RWPE2 (cell line): ENCODE results near the gene KLRC3.
"Not testable (repeated sequence)": the region's sequence is repeated elsewhere in the genome, so short reads cannot be mapped to it uniquely, and the experiment has no call there.

Source experiments
- ATAC-seq: fragments of 200-7000 bp; cut with Tn5 transposase; 3 replicates; pipeline ENCODE4 v1.9.1; 2021; ENCODE audit warnings: low read depth
- DNase-seq: peaks from one replicate; pipeline ENCODE4 v3.0.0-alpha.2; 2020; ENCODE audit warnings: low spot score
- H3K27ac ChIP-seq: fragments of 450-650 bp; 2 replicates; pipeline ENCODE4 v1.5.1; 2017; ENCODE audit warnings: mild to moderate bottlenecking; ENCODE audit not compliant: poor library complexity, severe bottlenecking
- H3K27me3 ChIP-seq: fragments of 250-450 bp; sonication (Bioruptor Pico); 2 replicates; pipeline ENCODE4 v1.5.1; 2021; ENCODE audit warnings: mild to moderate bottlenecking, moderate library complexity; ENCODE audit not compliant: insufficient read depth, poor library complexity, severe bottlenecking
- H3K36me3 ChIP-seq: fragments of 250-450 bp; sonication (Bioruptor Pico); 2 replicates; pipeline ENCODE4 v1.5.1; 2020; ENCODE audit warnings: low read depth, mild to moderate bottlenecking, moderate library complexity
- H3K4me1 ChIP-seq: fragments of 250-450 bp; sonication (Bioruptor Pico); 2 replicates; pipeline ENCODE4 v1.5.1; 2021; ENCODE audit warnings: mild to moderate bottlenecking, moderate library complexity; ENCODE audit not compliant: insufficient read depth, poor library complexity, severe bottlenecking
- H3K4me3 ChIP-seq: fragments of 250-450 bp; sonication (Bioruptor Pico); 2 replicates; pipeline ENCODE4 v1.5.1; 2021; ENCODE audit warnings: mild to moderate bottlenecking, moderate library complexity; ENCODE audit not compliant: severe bottlenecking
- H3K9me3 ChIP-seq: fragments of 250-450 bp; sonication (Bioruptor Pico); 2 replicates; pipeline ENCODE4 v1.5.1; 2021; ENCODE audit warnings: mild to moderate bottlenecking, moderate library complexity; ENCODE audit not compliant: severe bottlenecking
- TF ChIP-seq, protein P1 (sequence below): fragments of 450-650 bp; IDR thresholded peaks from one replicate; pipeline ENCODE4 v1.5.1; 2017; ENCODE audit warnings: mild to moderate bottlenecking, moderate library complexity; ENCODE audit not compliant: poor library complexity, severe bottlenecking

The KLRC3 gene

DNA sequence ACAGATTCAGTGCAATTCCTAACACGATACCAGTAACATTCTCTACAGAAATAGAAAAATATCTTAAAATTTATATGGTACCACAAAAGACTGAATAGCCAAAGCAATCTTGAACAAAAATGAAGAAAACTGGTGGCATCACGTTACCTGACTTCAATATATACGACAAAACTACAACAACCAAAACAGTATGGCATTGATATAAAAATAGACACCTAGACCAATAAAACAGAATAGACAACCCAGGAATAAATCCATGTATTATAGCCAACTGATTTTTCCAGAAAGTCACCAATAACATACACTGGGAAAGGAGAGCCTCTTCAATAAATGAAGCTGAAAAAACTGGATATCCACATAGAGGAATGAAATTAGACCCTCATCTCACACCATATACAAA, 36.2 kb downstream of the KLRC3 start:
- no peak overlapping the region for H3K27ac ChIP-seq
- no peaks in the 10 kb centered on the region for H3K36me3 ChIP-seq
- H3K27me3 ChIP-seq, result no peaks in the 10 kb centered on the region
- no peak for ATAC-seq
- no peaks in the 10 kb centered on the region for H3K9me3 ChIP-seq
- TF ChIP-seq, protein P1, sequence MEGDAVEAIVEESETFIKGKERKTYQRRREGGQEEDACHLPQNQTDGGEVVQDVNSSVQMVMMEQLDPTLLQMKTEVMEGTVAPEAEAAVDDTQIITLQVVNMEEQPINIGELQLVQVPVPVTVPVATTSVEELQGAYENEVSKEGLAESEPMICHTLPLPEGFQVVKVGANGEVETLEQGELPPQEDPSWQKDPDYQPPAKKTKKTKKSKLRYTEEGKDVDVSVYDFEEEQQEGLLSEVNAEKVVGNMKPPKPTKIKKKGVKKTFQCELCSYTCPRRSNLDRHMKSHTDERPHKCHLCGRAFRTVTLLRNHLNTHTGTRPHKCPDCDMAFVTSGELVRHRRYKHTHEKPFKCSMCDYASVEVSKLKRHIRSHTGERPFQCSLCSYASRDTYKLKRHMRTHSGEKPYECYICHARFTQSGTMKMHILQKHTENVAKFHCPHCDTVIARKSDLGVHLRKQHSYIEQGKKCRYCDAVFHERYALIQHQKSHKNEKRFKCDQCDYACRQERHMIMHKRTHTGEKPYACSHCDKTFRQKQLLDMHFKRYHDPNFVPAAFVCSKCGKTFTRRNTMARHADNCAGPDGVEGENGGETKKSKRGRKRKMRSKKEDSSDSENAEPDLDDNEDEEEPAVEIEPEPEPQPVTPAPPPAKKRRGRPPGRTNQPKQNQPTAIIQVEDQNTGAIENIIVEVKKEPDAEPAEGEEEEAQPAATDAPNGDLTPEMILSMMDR, result no peak
- no peak overlapping the region for H3K4me3 ChIP-seq
- DNase-seq, result no peak
- peaks cover 3% of the 10 kb centered on the region for H3K4me1 ChIP-seq

DNA sequence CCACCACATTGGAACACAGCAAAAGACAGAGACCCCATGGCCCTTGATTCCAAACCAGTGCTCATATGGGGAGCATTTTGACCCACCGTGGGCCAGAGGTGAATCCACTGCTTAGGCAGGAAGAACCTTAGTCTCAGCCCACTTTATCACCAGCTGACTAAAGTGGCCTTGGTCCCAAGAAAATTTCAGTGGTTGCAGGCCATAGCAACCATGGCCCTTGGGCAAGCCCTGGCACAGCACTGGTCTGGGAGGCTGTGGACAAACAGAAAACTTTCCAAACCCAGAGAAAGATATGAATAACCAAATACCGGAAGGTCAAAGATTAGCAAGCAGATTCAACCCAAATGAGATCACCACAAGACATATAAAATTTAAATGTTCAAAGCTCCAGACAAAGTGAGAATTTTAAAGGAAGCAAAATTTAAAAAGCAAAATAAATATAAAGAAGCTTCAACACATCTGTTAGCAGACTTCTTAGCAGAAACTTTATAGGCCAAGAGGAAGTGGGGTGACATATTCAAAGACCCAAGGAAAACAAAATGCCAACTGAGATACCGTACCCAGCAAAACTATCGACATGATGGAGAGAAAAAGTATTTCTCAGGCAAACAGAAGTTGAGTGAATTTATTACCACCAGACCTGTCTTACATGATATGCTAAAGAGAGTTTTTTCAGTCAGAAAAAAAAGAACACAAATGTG, 38.3 kb downstream of the KLRC3 start:
- DNase-seq (no peak), ATAC-seq (no peak)
- H3K27ac ChIP-seq, result no peak overlapping the region
- no peak overlapping the region for H3K4me3 ChIP-seq
- no peaks in the 10 kb centered on the region for H3K27me3 ChIP-seq
- H3K9me3 ChIP-seq, result no peaks in the 10 kb centered on the region
- TF ChIP-seq, protein P1, result no peak
- H3K36me3 ChIP-seq, result no peaks in the 10 kb centered on the region
- H3K4me1 ChIP-seq, result peaks cover 3% of the 10 kb centered on the region

DNA sequence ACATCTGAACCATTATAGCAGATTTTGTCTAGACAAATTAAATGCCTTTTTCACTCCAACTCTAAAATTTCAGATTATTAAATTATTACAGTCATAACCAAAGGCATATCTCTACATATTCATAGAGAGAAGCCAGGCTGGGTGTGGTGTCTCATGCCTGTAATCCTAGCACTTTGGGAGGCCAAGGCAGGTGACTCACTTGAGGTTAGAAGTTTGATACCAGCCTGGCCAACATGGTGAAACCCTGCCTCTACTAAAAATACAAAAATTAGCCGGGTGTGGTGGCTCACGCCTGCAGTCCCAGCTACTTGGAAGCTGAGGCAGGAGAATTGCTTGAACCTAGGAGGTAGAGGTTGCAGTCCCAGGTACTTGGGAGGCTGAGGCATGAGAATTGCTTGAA, 41.7 kb downstream of the KLRC3 start:
- not testable (repeated sequence) for H3K4me1 ChIP-seq, H3K27ac ChIP-seq, ATAC-seq, H3K36me3 ChIP-seq, H3K4me3 ChIP-seq, H3K9me3 ChIP-seq, H3K27me3 ChIP-seq, DNase-seq

DNA sequence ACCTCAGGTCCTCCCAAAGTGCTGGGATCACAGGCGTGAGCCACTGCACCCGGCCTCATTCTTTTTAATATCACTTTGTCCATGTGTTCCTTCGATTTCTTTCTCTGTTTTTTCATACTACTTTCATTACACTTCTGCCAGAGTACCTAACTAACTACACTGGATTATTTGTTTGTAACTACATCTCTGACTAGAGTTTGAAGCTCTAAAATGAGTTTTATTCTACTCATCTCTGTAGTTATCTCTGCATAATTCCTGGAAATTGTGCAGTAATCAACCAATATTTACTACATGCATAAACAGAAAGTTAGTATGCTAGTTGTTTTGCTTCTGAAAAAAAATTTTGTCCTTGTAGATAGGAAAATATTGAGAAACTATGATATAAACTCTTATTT, 45.8 kb downstream of the KLRC3 start:
- Histone ChIP-seq H3K27ac (no peak overlapping the region), H3K27me3 (no peaks in the 10 kb centered on the region), H3K9me3 (no peaks in the 10 kb centered on the region), H3K4me3 (no peak overlapping the region), H3K36me3 (no peaks in the 10 kb centered on the region), H3K4me1 (peaks cover 12% of the 10 kb centered on the region)
- TF ChIP-seq, protein P1, result no peak
- ATAC-seq (no peak), DNase-seq (no peak)

DNA sequence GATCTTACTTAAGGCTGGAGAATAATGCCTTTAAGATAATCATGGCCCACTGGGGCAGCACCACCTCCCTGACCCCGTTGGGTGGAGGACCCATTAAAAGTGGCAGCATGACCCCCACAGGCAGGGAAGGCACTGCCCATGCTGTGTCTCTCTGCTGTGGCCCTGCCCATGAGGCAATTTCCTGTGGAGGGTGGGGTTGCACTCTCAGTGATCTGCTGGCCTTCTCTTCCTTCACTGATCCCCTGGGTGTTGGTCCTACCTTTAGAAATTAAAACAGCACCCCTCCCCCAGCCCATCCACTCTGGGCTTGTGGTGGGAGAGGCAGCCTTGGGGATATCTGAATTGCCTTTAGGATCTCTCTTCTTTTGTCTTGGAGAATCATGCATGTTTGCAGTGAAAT, 47.8 kb downstream of the KLRC3 start:
- ATAC-seq, result no peak
- no peak for DNase-seq

DNA sequence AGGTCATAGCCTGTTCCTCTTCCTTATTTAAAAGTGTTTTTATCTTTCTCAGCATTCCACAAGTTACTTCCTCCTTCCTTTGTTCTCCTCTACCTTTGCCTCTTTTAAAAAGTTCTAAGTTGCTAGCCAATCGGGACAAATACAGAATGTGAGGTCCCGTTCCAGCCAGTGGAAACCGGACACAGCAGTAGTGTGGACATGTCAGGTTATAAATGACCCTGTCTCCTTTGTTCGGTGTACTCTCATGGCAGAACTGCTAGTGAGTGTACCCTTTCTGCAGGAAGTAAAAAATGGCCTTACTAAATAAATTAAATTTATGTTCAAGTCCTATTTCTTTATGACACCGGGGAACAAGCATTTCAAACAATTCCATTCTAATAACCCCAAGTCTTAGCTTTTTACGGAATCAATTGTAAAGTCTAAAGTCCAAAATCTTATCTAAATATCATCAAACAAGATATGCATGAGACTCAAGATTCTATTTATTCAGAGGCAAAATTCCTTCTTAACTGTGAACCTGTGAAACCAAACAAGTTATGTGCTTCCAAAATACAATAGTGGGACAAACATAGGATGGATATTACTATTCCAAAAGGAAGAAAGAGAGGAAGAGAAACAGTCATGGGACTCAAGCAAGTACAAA, 48.4 kb downstream of the KLRC3 start:
- H3K4me3 ChIP-seq, H3K27me3 ChIP-seq, ATAC-seq, H3K36me3 ChIP-seq, DNase-seq, H3K9me3 ChIP-seq: not testable (repeated sequence)
- Histone ChIP-seq H3K27ac (peak overlapping the region; percentile 21), H3K4me1 (peaks cover 12% of the 10 kb centered on the region)

More for the DNA sequence above, 47.8 kb downstream of the KLRC3 start:
- H3K4me1 ChIP-seq, result peaks cover 12% of the 10 kb centered on the region
- TF ChIP-seq, protein P1, result no peak
- peak overlapping the region; percentile 21 for H3K27ac ChIP-seq
- H3K27me3 ChIP-seq, result no peaks in the 10 kb centered on the region
- no peaks in the 10 kb centered on the region for H3K36me3 ChIP-seq
- no peak overlapping the region for H3K4me3 ChIP-seq
- H3K9me3 ChIP-seq, result no peaks in the 10 kb centered on the region
